GM18858 (cell line): ENCODE results near the gene AKR7A3.
"Not testable (repeated sequence)": the region's sequence is repeated elsewhere in the genome, so short reads cannot be mapped to it uniquely, and the experiment has no call there.

Source experiments
- ATAC-seq: cut with Tn5 transposase; IDR thresholded peaks from one replicate; pipeline ENCODE4 v1.9.1; 2021; ENCODE audit not compliant: unreplicated experiment

The AKR7A3 gene

DNA sequence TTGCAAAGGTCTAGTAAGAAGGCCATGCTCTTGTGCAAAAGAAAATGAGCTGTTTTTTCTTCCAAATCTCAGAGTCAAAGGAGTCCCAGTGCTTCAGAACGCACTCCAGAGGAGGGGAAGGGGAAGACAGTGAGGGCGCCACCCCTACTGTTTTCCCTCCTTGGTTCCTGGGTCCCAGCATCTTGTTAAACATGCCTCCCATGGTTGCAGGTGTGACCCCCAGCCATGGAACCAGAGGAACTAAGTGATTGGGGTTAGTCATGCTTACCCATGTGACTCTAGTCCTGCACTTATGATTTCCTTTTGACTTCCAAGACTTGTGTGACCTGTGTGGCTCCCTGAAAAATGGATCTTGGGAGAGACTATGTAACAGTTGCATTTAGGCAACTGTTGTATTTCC is 6.1 kb upstream of the AKR7A3 start:
- ATAC-seq, result no peak

DNA sequence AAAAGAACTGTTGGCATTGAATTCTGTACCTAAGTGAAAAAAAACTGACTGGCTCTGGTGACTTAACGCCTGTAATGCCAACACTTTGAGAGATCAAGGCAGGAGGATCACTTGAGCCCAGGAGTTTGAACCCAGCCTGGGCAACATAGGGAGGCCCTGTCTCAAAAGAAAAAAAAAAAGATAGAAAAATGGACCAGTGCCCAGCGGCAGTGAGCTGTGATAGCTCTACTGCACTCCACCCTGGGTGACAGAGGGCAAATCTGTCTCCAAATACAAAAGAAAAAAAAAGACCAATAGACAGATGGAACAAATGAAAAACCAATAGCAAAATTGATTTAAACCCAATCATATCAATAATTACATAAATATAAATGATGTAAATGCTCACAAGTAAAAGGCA is 674 bp upstream of the AKR7A3 start:
- no peak for ATAC-seq

DNA sequence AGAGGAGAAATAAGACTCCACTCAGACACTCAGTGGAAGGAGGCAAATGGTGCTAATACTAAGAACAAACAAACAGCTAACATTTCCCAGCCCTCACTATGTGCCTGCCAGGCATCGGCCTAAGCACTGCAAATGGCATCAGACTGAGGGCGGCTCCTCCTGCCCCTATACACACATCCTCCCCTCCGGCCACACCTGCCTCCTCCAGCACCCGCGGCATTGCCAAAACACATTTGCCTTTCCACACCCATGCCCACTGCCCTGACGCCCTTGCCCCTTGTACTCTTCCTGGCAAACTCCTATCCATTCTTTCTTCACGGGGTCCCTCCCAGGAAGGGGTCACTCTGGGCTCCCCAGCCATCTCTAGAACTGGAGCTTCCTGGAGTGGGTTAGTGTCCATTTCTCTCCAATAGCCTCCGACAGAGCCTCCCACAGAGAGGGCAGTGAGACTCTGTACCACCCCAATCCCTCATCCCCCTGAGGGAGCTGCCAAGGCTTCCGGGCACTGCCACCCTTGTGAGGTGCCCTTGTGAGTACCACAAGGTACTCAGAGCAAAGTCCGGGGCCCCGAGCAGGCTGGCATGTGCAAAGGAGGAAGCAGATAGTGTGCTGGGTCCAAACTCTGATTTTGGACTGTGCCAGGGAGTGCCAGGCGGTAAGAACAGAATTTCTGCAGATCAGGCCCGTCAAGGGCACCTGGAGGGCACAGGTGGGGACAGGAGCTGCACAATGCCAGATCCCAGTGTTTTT is 959 bp downstream of the AKR7A3 start:
- ATAC-seq, result no peak

DNA sequence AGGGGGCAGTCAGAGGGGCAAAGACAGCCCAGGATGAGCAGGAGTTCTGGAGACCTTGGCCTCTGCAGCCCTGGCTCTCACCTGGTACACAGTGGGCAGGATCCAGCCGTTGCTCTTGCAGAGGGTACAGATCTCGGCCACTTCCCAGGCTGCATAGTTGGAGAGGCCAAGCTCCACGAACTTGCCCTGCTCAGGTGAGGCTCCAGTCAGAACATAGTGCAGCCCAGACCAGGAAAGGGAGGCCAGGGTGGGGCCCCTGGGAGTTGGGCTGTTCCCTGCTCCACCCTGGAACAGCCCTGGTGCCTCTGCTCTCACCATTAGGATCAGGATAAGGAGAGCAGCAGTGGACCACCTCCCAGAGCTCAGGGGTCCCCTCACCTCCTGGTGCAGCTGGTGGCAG is 2.8 kb downstream of the AKR7A3 start:
- ATAC-seq, result not testable (repeated sequence)

DNA sequence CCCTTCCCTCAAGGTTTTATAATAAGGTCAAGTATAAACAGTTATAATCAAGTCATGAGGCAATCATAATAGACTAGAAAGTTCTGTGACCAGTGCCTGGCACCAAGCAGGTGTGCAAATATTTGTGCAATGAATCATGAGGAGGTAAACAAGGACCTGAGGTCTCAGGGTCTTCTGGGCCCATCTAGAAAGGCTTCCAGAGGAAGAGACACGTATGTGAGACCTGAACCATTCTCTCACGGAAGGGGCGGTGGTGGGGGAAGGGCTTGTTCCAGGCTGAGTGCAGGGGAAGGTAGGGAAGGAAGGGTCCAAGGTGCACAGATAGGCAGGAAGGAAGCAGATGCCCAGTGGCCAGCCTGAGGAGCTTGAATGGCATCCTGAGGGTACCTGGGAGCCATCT is 3.2 kb downstream of the AKR7A3 start:
- ATAC-seq, result not testable (repeated sequence)

DNA sequence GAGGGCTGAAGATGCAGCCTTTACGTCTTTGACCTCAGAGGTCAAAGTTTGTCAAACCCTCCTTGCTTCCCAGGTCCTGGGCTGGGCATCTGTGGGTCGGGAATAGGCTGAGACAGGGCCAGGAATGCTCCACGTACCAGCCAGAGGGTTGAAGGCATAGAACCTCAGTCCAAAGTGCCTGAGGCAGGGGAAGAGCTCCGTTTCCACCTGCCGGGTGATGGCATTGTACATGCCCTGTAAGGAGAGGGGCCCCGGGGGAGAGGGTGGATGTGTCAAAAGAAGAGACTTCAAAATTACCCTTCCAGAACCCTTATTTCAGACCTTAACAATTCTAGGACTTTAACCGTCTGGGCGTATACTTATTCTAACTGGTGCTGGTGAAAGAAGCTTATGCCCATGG is 3.7 kb downstream of the AKR7A3 start:
- ATAC-seq, result no peak

DNA sequence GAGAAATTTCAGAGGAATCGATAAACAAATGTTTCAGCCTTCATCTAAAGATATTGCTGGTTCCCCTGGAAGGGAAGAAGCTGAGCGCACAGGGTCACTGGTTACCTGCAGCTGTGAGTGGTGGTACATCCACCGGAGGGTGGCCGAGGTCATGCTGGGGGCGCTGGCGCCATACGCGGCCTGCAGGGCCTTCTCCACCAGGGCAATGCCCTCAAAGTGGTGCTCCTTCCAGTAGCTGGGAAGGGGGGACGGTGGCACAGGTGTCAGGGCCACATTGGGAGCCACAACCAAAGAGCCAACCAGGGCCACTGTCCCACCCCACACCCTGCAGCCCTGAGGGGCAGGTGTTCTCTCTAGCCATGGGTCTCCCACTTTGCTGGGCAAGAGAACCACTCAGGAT is 4.7 kb downstream of the AKR7A3 start:
- no peak for ATAC-seq

DNA sequence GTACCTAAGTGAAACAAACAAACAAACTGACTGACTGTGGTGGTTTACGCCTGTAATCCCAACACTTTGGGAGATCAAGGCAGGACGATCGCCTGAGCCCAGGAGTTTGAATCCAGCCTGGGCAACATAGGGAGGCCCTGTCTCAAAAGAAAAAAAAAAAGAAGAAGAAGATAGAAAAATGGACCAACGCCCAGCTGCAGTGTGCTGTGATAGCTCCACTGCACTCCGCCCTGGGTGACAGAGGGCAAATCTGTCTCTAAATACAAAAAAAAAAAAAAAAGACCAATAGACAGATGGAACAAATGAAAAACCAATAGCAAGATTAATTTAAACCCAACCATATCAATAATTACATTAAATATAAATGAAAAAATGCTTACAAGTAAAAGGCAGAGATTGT is 13.9 kb downstream of the AKR7A3 start:
- no peak for ATAC-seq

DNA sequence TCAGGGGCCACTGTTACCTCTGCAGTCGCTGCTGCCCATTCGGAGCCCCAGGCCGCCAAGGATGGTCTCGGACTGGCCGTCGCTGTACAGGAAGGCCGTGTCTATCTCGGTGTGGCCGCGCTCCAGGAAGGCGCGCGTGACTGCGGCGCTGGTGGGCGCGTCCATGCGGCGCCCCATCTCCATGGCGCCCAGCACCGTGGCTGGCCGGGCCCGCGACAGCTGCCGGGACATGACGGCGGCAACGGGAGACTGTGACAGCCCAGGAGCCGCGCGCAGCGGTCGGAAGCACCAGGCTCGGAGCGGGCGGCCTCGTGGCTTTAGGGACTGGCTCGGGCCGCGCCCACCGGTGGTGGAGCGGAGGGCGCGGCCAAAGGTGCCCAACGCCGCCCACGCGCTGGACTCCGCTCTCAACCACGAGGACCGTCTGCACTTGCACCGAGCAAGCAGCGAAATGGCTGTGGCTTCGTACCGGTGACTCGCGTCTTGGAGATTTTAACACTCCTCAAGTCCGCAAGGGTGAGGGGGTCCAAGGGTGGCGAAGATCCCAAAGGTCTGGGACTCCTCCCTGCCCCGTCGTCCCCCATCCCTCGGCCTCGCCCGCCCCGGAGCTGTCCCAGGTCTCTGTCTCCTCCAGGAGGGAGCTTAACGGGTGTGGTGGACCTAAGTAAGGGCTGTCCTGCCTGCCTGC is 14.6 kb downstream of the AKR7A3 start:
- not testable (repeated sequence) for ATAC-seq

DNA sequence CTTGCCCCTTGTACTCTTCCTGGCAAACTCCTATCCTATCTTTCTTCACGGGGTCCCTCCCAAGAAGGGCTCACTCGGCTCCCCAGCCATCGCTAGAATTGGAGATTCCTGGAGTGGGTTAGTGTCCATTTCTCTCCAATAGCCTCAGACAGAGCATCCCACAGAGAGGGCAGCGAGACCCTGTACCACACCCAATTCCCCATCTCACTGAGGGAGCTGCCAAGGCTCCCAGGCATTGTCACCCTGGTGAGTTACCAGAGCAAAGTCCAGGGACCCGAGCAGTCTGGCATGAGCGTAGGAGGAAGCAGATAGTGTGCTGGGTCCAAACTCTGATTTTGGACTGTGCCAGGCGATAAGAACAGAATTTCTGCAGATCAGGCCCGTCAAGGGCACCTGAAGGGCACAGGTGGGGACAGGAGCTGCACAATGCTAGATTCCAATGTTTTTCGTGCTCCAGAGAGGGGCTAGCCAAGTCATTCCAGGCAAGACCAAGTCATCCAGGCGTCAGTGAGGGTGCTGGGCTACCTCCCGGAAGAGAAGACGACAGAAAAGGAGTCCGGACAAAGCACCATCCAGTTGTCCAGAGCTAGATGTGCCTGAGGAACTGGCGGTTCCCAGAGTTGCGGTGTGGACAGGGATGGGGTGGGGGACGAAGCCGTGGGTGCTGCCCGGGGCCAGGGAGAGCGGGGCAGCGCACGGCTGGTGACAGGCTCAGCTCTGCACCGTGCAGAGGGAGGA is 15.3 kb downstream of the AKR7A3 start:
- ATAC-seq, result no peak

DNA sequence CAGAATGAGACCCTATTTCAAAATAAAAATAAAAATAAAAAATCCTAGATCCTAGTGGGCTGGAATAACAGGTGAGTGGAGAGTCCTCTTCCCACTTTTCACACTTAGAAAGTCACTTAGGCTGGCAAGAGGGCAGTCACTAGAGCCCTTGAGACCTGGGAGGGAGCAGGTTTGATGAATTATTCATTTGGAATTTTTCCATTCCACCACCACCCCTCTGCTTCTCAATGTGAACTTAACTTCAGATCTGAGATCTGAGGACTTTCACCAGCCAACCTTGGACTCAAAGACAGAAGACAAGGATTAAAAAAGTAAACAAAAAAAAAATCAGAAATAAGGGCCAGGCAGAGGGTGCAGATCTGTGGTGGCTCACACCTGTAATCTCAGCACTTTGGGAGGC is 16.5 kb downstream of the AKR7A3 start:
- no peak for ATAC-seq

DNA sequence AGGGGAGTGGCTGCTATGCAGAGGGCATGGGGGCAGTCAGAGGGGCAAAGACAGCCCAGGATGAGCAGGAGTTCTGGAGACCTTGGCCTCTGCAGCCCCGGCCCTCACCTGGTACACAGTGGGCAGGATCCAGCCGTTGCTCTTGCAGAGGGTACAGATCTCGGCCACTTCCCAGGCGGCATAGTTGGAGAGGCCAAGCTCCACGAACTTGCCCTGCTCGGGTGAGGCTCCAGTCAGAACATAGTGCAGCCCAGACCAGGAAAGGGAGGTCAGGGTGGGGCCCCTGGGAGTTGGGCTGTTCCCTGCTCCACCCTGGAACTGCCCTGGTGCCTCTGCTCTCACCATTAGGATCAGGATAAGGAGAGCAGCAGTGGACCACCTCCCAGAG is 18.2 kb downstream of the AKR7A3 start:
- ATAC-seq, result not testable (repeated sequence)

DNA sequence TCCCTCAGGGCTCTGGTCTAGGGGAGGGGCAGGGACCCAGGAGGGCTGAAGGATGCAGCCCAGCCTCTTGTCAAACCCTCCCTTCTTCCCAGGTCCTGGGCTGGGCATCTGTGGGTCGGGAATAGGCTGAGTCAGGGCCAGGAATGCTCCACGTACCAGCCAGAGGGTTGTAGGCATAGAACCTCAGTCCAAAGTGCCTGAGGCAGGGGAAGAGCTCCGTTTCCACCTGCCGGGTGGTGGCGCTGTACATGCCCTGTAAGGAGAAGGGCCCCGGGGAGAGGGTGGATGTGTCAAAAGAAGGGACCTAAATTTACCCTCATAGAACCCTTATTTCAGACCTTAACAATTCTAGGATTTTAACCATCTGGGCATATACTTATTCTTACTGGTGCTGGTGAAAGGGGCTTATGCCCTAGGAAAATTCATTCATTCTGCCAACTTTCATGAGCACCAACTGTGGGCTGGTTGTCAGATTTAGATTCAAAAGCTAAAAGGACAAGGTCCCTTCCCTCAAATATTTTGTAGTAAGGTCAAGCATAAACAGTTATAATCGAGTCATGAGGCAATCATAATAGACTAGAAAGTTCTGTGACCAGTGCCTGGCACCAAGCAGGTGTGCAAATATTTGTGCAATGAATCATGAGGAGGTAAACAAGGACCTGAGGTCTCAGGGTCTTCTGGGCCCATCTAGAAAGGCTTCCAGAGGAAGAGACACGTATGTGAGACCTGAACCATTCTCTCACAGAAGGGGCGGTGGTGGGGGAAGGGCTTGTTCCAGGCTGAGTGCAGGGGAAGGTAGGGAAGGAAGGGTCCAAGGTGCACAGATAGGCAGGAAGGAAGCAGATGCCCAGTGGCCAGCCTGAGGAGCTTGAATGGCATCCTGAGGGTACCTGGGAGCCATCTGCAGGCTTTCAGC is 18.9 kb downstream of the AKR7A3 start:
- ATAC-seq, result not testable (repeated sequence)

DNA sequence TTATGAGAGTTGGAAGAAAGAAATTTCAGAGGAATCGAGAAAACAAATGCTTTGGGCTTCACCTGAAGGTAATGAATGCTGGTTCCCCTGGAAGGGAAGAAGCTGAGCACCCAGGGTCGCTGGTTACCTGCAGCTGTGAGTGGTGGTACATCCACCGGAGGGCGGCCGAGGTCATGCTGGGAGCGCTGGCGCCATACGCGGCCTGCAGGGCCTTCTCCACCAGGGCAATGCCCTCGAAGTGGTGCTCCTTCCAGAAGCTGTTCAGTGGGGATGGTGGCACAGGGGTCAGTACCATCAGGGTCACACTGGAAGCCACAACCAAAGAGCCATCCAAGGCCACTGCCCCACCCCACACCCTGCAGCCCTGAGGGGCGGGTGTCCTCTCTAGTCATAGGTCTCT is 20.1 kb downstream of the AKR7A3 start:
- no peak for ATAC-seq

DNA sequence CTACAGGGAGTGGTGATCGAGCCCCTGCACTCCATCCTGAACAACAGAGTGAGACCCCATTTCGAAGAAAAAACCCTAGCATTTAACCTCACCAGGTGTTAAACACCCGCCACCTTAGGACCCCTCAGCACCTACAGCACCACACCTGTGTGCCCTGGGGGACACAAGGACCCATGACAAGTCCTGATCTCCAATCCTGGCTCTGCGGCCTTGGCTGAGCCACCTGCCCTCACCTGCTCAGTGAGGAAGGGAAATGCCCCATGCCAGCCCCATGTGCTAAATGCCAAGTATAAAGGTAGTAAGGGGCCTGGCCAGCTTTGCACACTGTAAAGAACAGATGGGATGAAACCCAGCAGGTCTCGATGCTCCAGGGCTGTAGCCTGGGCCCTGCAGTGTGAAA is 25.8 kb downstream of the AKR7A3 start:
- no peak for ATAC-seq

DNA sequence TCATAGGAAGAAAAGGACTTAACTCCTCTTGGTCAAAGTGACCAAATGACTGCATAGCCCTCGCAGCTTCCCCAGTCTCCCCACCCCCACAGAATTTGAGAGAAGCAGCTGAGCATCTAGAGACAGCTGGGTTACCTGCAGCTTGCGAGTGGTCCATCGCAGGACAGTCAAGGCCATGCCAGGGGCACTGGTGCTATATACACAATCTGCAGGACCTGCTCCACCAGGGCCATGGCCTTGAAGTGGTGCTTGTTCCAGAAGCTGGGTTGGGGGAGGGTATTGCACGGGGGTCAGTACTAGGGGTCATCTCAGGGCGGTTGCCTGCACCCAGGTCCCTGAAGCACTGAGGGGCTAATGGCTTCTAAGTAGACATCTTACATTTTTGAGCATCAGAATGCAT is 26.5 kb downstream of the AKR7A3 start:
- no peak for ATAC-seq

DNA sequence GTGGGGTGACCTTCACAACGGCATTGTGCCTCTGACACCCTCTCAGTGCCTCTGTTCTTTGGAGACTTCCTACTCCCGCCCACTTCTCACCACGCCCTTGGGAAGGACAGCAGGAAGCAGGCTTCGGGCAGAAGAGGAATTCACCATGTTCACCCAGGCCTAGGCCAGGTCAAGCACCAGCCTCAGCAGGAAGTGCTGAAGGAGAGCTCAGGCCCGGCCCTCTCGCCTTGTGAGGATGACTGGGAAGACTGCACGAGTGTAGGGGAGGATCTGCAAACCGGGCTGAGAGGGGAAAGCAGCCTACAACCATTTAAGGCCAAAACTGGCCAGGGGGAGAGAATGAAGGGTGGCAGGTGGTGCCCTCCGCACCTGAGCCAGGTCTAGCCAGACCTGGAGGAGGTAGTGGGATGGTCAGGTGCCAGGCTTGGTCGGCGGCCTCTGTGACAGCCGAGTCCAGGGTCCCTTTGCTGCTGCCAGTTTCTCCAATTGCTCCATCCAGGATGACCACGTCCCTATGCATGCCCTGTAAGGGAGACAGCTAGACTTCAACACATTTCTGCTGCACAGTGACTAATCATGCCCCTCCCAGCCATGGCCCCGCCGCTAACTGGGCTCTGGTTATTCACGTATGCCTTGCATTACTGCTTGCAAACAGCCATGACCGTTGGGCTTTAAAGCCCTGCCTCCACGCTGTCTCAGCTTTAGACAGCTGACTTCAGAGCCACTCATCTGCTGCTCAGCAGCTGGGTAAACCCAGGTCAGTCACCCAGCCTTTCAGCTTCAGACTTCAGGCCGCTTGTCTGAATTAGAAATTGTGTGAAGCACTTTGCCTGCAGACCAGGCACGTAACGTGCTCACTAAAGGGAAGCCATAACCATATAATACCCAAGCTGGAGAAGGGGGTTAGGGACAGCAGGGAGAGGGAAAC is 28.1 kb downstream of the AKR7A3 start:
- ATAC-seq, result no peak

DNA sequence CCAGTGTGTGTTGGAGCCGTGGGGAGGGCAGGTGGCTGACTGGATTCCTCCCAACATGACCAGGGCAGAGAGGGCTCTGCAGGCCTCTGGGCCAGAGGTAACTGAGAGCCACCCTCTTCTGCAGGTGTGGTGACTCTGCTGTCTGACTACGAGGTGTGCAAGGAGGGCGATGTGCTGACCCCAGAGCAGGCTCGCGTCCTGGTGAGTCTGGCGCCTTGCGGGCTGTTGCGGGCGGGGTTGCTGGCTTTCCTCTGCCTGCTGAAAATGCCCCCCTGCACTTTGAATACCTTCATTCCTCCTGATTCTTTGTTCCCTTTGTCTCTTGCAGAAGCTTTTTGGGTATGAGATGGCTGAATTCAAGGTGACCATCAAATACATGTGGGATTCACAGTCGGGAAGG is 30.2 kb downstream of the AKR7A3 start:
- ATAC-seq, result no peak

DNA sequence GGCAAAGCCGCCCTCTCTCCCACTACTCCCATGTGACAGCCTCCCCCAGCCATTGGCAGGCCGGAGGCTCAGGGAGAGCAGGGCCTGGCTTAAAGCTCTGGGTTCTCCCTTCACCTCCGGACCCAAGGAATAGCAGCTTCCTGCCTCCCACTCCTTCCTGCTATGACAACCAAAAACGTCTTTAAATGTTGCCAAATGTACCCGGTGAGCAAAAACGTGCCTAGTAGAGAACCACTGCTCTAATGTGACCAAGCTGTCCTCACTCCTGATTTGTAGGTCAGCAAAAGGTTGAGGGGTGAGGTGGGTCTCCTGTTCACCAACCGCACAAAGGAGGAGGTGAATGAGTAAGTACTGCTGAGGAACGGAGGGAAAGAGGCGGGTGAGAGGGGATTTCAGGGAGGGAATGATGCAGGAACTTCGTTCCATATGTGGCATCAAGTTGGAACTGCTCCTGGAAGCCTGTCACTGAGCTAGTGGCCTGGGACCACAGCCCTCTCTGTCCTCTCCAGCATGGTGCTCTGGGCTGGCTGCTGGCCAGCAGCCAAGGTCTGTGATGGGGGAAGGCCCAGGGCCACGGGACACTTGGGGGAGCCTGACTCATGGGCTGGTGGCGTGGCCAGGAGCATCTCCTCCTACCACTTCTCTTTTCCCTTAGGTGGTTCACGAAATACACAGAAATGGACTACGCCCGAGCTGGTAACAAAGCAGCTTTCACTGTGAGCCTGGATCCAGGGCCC is 31.2 kb downstream of the AKR7A3 start:
- ATAC-seq, result no peak
